Measurements from ENCODE around the gene PDE4D. TPM values are rescaled to one million over a fixed set of nuclear protein-coding genes. Genes with fewer than 3 reads are reported as not detected.

PDE4D gene
- total RNA-seq, 1 donor from 2014 or later, result 13.2 TPM

GRCh38 chr5:59571067-59571466 lies 322.5 kb downstream of the PDE4D start:
- H3K27me3 Mint-ChIP-seq (ENCODE audit: unreplicated experiment), result no peaks in the 10 kb centered on the region
- TF ChIP-seq CTCF (IDR thresholded peaks at IDR 0.05; ENCODE audit: partially characterized antibody, unreplicated experiment), result no peak
- H3K36me3 Mint-ChIP-seq (ENCODE audit: unreplicated experiment), result no peaks in the 10 kb centered on the region
- H3K27ac Mint-ChIP-seq (ENCODE audit: unreplicated experiment), result no peak overlapping the region
- peaks cover 3% of the 10 kb centered on the region for H3K4me1 Mint-ChIP-seq (ENCODE audit: low read depth, unreplicated experiment)
- peaks cover 3% of the 10 kb centered on the region for H3K9me3 Mint-ChIP-seq (ENCODE audit: unreplicated experiment)
- H3K4me3 Mint-ChIP-seq (ENCODE audit: unreplicated experiment), result no peak overlapping the region
- no peak for DNase-seq

DNA sequence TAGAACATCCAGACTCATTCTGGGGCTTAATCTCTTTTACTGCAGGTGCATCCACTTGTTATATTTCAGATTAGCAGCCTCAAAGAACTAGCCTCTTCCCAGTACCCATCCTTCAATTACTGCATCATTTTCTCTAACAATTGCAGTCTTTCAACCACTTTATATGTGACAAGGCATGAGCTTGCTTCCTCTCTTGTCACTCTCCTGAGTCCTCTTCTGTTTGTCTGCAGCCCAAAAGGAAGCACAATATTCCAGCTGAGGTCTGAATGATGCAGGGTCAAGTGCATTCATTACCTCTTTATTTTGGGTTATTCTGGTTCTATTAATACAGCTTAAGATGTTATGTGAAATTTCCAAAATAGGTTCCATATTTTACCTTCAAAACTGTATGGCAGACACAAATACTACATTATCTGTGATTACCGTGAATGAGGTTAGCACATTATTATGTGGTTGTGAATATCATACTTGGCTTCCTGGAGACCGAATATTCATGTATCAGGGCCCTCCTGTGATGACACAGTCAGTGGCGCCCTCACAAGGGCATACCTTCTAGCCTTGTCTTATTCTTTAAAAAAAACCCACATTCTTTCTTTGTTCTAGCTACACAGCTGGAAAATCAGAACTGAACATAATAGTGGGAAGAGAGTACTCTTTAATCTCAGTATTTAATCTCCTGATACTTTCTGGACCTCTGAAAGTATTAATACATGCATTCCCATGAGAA lies 323.8 kb downstream of the PDE4D start:
- no peak for TF ChIP-seq CTCF (IDR thresholded peaks at IDR 0.05; ENCODE audit: partially characterized antibody, unreplicated experiment)
- Mint-ChIP-seq H3K9me3 (ENCODE audit: unreplicated experiment) (peaks cover 3% of the 10 kb centered on the region), H3K4me1 (ENCODE audit: low read depth, unreplicated experiment) (peaks cover 5% of the 10 kb centered on the region), H3K4me3 (ENCODE audit: unreplicated experiment) (no peak overlapping the region), H3K27ac (ENCODE audit: unreplicated experiment) (no peak overlapping the region), H3K27me3 (ENCODE audit: unreplicated experiment) (peaks cover 3% of the 10 kb centered on the region), H3K36me3 (ENCODE audit: unreplicated experiment) (no peaks in the 10 kb centered on the region)
- no peak for DNase-seq

DNA sequence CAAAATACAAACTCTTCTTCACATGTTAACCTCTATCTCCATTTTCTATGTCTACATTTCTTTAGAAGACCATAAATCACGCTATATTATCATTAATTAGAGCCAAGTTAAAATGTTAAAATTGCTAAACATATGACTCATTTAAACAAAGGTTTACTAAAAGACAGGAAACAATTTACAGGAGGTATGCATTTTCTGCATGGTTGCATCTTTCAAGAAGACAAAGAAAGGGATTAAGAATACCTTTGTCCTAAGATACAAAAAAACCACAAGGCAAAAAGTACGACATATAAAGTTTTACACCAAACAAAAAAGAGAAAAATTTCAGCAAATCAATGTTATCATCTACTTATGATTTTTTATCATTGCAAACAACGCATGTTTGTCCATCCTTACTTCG lies 324.4 kb downstream of the PDE4D start:
- no peak overlapping the region for H3K27ac Mint-ChIP-seq (ENCODE audit: unreplicated experiment)
- peaks cover 3% of the 10 kb centered on the region for H3K9me3 Mint-ChIP-seq (ENCODE audit: unreplicated experiment)
- H3K4me1 Mint-ChIP-seq (ENCODE audit: low read depth, unreplicated experiment), result peaks cover 5% of the 10 kb centered on the region
- H3K4me3 Mint-ChIP-seq (ENCODE audit: unreplicated experiment), result no peak overlapping the region
- H3K27me3 Mint-ChIP-seq (ENCODE audit: unreplicated experiment), result peaks cover 6% of the 10 kb centered on the region
- no peaks in the 10 kb centered on the region for H3K36me3 Mint-ChIP-seq (ENCODE audit: unreplicated experiment)
- TF ChIP-seq CTCF (IDR thresholded peaks at IDR 0.05; ENCODE audit: partially characterized antibody, unreplicated experiment), result no peak
- DNase-seq, result no peak

- H3K9me3 Mint-ChIP-seq (ENCODE audit: unreplicated experiment), result peaks cover 3% of the 10 kb centered on the region
- no peaks in the 10 kb centered on the region for H3K36me3 Mint-ChIP-seq (ENCODE audit: unreplicated experiment)
- H3K27me3 Mint-ChIP-seq (ENCODE audit: unreplicated experiment), result peaks cover 6% of the 10 kb centered on the region
- H3K4me1 Mint-ChIP-seq (ENCODE audit: low read depth, unreplicated experiment), result peaks cover 5% of the 10 kb centered on the region
- H3K27ac Mint-ChIP-seq (ENCODE audit: unreplicated experiment), result no peak overlapping the region
- no peak for TF ChIP-seq CTCF (IDR thresholded peaks at IDR 0.05; ENCODE audit: partially characterized antibody, unreplicated experiment)
- H3K4me3 Mint-ChIP-seq (ENCODE audit: unreplicated experiment), result no peak overlapping the region
- DNase-seq, result no peak
Observed at GRCh38 chr5:59568161-59568560, 325.4 kb downstream of the PDE4D start.

DNA sequence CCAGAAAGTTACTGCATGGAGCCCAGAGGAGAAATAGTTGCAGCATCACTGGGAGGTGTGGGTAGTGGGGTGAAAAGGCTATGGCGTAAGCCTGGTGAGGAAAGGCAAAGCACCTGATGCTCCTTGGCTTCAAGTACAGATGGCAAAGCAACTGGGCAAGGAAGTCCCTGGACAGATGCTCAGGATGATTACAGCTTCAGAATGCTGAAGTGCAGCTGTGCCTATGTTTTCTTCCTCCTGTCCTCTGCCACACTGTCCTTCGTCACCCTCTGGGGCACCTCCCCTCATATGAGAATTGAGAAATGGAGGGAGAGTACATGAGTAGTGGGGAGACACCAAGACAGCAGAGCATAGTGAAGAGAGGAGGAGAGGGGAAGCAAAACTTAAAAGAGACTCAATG lies 328.0 kb downstream of the PDE4D start:
- peaks cover 11% of the 10 kb centered on the region for H3K4me1 Mint-ChIP-seq (ENCODE audit: low read depth, unreplicated experiment)
- H3K9me3 Mint-ChIP-seq (ENCODE audit: unreplicated experiment), result peaks cover 6% of the 10 kb centered on the region
- no peak overlapping the region for H3K27ac Mint-ChIP-seq (ENCODE audit: unreplicated experiment)
- DNase-seq, result no peak
- H3K27me3 Mint-ChIP-seq (ENCODE audit: unreplicated experiment), result peaks cover 6% of the 10 kb centered on the region
- no peaks in the 10 kb centered on the region for H3K36me3 Mint-ChIP-seq (ENCODE audit: unreplicated experiment)
- no peak for TF ChIP-seq CTCF (IDR thresholded peaks at IDR 0.05; ENCODE audit: partially characterized antibody, unreplicated experiment)
- H3K4me3 Mint-ChIP-seq (ENCODE audit: unreplicated experiment), result no peak overlapping the region
